HG03045 (cell line): ENCODE results near the gene UCHL5.
"Not testable (repeated sequence)": the region's sequence is repeated elsewhere in the genome, so short reads cannot be mapped to it uniquely, and the experiment has no call there.

Experiments used
- ATAC-seq: cut with Tn5 transposase; IDR thresholded peaks from one replicate; pipeline ENCODE4 v1.9.1; 2021; ENCODE audit warnings: mild to moderate bottlenecking, moderate library complexity; ENCODE audit not compliant: unreplicated experiment

The UCHL5 gene

DNA sequence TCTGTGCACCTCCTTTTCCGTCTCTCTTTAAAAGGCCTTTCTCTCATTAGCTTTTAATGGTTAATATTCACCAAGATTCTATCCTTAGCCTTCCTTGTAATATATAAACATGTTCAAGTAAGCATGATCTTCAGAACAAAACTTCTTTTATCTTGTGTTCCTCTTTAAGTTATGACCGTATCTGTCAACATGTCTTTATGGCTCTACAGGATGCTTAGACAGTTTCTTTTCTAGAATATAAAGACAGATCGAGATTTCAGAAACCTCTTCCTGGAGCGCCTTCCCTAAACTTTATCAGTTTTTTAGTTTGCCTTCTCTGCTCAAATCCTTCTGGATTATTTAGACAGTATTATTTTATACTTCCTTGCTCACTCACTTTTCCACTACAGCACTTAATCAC lies 7.4 kb upstream of the UCHL5 start:
- no peak for ATAC-seq

DNA sequence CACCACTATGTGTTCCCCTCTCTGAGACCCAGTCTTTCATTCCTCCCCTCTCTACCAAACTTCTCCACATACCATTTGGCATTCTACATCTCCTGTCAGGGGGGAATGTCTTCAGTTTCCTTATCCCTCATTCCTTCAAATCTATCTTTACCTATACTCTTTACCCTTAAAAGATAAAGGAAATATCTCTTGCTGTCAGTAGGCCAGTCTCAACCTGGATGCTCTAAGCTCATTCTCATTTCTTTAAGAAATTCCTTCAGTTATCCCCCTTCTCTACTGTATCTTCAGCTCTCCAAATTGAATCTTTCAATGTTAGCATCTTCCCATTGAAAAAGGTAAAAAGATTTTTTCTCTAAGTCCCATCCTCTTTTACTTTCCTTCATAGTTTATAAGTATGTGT lies 6.8 kb upstream of the UCHL5 start:
- ATAC-seq: no peak

- no peak for ATAC-seq
Observed at GRCh38 chr1:193062698-193063463, 3.7 kb upstream of the UCHL5 start.

- ATAC-seq: no peak
Observed at GRCh38 chr1:193060938-193061337, 1.8 kb upstream of the UCHL5 start.

DNA sequence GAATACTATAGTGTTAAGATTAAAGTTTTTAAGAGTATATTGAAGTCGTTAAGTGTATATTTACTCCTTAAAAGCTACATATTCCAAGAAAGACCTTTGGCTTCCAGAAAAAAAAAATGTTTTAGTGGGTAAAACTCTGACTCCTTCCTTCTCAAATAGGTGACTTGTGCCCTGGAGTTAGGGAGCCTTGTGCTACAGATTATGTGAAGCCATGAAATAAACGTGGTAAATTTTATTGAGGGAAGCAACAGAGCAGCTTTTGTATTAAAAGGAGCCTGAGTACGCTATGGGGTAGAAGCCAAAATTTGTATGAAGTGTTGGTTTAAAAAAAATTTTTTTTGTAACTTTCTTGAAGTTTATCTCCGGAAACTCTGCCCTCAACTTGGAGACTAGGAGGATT lies 1.2 kb upstream of the UCHL5 start:
- ATAC-seq: no peak

DNA sequence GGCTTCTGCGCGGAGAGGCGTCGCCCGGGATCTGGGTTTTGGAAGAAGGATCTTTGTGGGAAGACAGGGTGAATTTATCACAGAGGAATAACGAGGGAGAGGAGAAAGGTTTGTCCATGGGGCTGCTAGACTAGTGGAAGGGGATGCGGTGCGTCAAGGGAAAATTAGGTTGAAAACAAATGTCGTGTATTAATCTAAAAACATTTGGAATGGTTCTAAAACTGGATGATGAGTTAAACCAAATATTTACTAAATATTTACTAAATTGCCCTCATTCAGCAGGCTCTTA lies 899 bp upstream of the UCHL5 start:
- no peak for ATAC-seq

DNA sequence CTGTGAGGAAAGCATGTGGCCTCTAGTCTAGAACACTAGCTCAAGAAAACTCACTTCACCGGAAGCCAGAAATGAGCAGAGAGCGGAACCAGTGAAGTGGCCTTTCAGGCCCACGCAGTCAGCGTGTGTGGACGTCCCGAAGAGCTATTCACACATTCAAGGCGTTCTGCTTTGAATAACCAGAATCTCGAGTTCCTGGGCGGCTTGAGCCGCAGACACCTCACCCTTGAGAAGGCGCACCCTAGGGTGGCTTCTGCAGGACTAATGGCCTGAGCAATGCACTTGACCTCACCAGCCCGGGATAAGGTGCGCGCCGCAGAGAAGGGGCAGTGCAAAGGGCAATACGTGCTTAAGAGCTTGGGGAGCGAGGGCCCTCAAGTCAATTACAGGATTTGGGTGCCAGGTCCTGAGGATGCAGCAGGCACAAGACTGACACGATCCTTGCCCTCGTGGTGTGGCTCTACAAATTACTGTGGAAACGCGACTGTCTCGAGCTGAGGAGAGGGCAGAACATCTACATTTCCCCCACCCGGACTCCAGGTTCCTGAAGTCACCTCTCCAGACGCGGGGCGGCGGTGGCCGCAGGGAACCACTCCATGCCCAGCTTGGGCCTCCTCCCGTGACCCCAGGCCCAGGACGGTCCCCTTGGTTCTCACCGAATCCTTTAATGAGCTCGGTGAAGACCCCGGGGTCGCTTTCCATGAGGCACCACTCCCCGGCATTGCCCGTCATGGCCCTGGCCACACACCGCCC lies 455 bp downstream of the UCHL5 start:
- ATAC-seq: peak; percentile 45

- no peak for ATAC-seq
Observed at GRCh38 chr1:193054169-193054675, 4.9 kb downstream of the UCHL5 start.

DNA sequence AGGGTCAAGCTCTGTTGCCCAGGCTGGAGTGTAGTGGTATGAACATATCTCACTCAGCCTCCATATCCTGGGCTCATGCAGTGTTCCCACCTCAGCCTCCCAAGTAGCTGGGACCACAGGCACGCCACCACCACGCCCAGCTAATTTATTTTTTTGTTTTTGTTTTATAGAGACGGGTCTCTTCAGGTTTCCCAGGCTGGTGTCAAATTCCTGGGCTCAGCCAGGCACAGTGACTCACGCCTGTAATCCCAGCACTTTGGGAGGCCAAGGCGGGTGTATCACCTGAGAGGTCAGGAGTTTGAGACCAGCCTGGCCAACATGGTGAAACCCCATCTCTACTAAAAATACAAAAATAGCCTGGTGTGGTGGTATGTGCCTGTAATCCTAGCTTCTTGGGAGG lies 10.2 kb downstream of the UCHL5 start:
- ATAC-seq: not testable (repeated sequence)

GRCh38 chr1:193042766-193043691 lies 16.1 kb downstream of the UCHL5 start:
- ATAC-seq: no peak

GRCh38 chr1:193040011-193040410 lies 19.1 kb downstream of the UCHL5 start:
- ATAC-seq: no peak

- no peak for ATAC-seq
Observed at GRCh38 chr1:193036337-193037047, 22.7 kb downstream of the UCHL5 start.

DNA sequence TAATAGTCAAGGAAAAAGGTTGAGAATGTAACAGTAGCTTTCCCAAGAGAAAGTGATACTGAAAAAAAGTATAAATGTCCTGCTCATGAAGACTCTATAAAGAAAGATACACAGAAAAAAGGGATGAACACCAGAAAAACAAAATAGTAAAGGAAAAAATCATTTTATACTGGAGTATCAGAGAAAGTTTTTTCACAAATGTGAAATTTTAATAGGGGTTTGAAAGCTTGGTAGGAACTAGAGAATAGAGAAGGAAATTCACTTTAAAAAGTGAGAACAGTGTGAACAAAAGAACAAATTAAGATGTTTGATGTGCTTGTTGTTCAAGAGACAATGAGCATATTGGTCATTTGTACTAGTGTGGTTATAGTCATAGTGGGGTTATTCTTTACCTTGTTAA lies 25.6 kb downstream of the UCHL5 start:
- no peak for ATAC-seq

GRCh38 chr1:193032643-193033427 lies 26.3 kb downstream of the UCHL5 start:
- ATAC-seq: not testable (repeated sequence)

- ATAC-seq: no peak
Observed at GRCh38 chr1:193031431-193031830, 27.7 kb downstream of the UCHL5 start.

DNA sequence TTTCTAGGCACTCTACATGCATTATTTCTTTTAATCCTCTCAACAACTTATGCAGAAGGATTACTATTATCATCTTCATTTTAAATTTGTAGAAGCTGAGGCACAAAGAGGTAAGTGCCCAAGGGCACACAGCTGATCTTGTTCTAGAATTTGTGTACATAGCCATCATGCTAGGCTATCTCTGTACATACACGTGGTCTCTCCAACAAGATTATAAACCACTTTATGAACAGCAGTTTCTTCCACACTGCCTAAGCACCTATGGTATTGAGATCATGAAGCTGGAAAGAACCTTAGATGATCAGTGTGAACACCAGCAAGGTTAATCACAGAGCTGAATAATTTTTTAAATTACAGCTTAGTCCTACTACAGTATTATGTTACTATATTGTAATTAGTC lies 28.9 kb downstream of the UCHL5 start:
- ATAC-seq: no peak

DNA sequence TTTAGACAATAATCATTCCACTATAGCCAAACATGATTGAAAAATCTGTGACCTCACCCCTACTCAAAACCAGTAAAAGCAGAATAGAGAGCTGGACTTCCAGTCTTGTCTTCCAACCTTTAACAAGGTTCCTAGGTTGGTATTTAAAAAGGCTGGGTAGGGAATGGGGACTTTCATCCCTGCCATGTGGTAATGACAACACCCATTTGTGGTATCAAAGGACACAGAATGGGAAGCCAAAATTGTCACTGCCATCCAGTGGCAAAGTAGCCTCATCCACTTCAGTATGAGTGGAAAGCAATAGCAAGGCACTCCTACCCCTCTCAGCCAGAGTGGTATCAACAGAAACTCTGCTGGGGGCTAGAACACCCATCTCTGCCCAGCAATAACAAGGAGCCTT lies 33.9 kb downstream of the UCHL5 start:
- no peak for ATAC-seq

DNA sequence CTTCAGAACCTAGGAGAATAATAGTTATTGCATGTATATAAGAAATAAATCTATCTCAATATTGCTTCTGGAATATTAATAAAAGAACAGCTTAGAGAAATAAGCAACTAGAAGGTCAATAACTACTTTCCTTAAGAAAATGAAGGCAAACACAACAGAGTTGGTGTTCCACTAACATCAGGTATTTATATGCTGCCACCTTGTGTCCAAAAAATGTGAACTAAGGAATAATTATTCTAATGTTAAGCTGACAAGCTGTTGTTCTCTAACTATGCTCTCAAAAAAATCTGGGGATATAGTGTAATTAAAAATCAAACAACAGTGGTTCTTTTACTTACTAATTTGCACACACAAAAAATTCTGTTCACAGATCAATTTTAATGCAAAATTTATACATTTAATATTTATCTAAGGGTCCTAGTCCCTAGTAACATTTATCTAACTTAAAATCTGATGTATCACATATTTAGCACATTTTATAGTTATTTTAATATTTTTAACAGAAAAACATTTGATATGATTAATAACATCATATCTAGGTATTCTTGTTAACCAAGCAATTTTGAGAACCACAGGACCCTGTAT lies 39.6 kb downstream of the UCHL5 start:
- no peak for ATAC-seq

DNA sequence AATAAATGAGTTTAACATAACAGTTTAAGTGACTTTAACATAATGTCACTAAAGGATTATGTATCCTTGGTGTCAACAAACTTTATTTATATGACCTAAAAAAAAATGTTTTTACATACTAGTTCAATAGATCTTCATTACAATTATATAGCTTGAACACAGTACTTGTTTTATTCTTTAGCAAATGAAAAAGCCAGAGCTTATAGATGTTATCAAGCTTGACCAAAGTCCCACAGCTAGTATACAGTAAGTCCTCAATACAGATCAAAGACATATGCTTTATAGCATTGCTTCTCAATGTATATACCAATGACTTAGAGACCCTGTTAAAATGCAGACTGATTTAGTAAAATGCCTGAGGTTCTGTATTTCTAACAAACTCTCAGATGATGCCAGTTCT lies 42.4 kb downstream of the UCHL5 start:
- no peak for ATAC-seq

DNA sequence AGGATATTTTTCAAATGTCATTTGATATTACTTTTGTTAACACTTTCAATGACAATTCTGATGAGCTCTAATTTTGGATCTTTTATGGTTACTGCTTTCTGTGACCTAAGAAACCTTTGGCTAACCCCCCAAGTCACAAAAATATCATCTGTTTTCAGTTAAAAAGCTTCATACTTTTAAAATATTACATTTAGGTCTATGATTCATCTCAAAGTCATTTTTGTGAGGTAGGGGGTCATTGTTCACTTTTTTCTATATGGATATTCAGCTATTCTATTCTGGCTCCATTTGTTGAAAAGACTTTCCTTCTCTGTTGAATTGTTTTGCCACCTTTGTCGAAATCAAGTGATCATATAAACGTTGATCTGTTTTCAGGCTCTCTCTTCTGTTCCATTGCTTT lies 44.8 kb downstream of the UCHL5 start:
- no peak for ATAC-seq
